Astrocyte of the cerebellum (primary cell): ENCODE data around the gene UBTF.
A peak's percentile ranks its signal among the peaks of the same experiment; 100 is the strongest.

ENCODE experiments used
- DNase-seq: peaks from one replicate; pipeline ENCODE4 v3.0.0-alpha.2; 2011; ENCODE audit warnings: low read depth
- H3K4me3 ChIP-seq: 2 replicates; pipeline ENCODE4 v1.5.1; 2011; ENCODE audit warnings: mild to moderate bottlenecking, low read depth, low read length, moderate library complexity
- in situ Hi-C: cut with HindIII; loops from 2 replicates; pipeline ENCODE4 v1.10.0; 2017; ENCODE audit warnings: low sequenced_read_pairs
- TF ChIP-seq, protein P1 (sequence below): IDR thresholded peaks from 2 replicates; pipeline ENCODE4 v1.5.1; 2012; ENCODE audit warnings: low read length, low read depth, moderate library complexity, mild to moderate bottlenecking; ENCODE audit errors: missing control alignments

UBTF gene

DNA sequence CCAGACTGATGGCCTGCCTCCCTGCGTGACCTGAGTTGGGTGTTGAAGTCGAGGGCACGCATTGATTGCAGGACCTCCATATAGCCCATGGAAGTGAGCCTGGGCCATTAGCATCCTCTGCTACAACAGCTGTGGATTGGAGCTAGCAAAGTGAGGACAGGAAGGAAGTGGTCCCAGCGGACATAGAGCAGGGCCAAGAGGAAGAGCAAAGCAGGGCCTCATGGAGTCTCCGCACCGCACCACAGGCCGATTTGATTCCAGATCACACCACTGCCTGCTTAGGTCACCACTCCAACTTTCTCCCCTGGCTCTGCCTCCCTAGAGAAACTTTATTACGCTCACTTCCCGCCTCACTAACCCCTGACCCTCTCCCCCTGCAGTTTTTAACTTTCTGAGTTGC lies 10.7 kb upstream of the UBTF start:
- TF ChIP-seq, protein P1, sequence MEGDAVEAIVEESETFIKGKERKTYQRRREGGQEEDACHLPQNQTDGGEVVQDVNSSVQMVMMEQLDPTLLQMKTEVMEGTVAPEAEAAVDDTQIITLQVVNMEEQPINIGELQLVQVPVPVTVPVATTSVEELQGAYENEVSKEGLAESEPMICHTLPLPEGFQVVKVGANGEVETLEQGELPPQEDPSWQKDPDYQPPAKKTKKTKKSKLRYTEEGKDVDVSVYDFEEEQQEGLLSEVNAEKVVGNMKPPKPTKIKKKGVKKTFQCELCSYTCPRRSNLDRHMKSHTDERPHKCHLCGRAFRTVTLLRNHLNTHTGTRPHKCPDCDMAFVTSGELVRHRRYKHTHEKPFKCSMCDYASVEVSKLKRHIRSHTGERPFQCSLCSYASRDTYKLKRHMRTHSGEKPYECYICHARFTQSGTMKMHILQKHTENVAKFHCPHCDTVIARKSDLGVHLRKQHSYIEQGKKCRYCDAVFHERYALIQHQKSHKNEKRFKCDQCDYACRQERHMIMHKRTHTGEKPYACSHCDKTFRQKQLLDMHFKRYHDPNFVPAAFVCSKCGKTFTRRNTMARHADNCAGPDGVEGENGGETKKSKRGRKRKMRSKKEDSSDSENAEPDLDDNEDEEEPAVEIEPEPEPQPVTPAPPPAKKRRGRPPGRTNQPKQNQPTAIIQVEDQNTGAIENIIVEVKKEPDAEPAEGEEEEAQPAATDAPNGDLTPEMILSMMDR, result no peak
- in situ Hi-C loops, result no loop called here
- no peak for DNase-seq

DNA sequence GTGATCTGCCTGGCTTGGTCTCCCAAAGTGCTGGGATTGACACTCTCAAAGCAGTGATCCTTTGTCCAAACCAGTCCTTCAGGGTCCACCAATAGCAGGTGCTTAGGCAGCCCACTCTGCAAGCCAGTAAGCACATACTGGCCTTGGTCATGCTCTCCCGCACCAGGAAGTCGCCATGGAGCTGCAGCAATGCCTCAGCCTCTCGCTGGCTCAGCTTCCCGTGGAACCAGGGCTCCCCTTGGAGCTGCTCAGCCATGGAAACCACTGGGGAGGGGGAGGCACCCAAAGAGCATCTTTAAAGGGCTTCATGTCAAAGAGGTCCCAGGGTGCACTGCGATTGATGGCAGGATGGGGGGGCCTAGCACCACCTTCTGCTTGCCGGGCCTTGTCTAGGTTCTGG lies 9.6 kb upstream of the UBTF start:
- TF ChIP-seq, protein P1, result no peak
- DNase-seq, result no peak
- in situ Hi-C loops, result no loop called here
- no peak overlapping the region for H3K4me3 ChIP-seq

More for the DNA sequence above, 10.7 kb upstream of the UBTF start:
- no peak overlapping the region for H3K4me3 ChIP-seq

DNA sequence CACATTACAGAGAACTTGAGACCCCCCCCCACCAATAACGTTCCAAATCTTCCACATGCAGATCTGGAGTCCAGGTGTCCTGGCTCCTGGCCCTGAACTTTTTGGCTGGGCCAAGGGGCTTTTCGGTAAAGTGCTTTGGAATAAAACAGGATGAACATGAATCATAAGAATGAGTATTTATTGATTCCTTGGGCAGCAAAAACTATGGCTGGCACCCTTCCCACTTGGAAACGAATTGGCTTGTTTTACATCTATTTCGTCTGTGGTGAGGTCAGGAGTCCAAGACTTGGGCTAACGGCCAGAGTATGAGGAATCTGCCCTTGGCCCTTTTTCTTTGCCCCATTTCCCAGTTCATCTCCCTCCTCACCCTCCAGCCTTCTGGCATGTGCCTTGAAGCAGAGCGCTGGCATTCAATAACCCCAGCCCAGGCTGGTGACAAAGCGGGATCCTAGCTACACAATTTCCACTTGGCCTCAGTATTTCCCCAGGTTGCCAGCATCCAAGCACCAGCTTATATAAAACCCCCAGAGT lies 4.1 kb upstream of the UBTF start:
- peak; percentile 65 for DNase-seq
- no peak overlapping the region for H3K4me3 ChIP-seq
- in situ Hi-C loops, result no loop called here
- TF ChIP-seq, protein P1, result no peak

DNA sequence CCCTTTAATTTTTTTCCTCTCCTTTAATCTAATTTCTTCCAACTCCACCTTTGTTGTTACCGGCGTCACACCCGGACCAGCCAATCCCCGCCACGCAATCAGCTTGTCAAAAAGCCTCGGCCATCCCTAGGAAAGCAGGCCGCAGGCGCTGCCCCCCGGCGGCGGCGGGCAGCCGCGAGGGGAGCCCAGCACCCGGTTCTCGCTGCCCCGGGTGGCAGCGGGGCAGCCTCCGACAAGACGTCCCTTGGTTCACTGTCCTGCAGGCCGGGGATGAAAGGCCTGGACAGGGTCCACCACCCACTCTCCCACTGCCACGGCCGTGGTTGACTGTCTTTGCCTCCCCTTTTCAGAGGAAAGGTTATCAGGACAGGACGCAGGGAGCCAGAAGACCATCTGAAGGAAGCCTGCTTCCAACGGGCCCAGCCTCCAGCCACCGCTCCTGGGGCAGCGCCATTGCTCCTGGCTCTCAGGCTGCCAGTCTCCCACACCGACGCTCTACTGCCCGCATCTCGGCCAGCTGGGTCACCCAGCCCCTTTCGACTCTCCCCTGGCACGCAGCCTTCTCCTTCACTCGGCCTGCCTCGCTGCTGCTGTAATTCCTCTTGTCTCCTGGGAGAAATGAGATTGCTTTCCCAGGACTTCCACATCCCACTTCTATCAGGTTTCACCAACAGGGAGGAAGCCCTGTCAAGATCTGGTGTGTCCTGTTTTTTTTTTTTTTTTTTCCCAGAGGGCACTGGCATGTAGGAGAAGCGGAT lies 2.8 kb upstream of the UBTF start:
- TF ChIP-seq, protein P1, result peak; percentile 22
- DNase-seq, result peak; percentile 31
- H3K4me3 ChIP-seq, result peak overlapping the region; percentile 91
- in situ Hi-C loops, result no loop called here

DNA sequence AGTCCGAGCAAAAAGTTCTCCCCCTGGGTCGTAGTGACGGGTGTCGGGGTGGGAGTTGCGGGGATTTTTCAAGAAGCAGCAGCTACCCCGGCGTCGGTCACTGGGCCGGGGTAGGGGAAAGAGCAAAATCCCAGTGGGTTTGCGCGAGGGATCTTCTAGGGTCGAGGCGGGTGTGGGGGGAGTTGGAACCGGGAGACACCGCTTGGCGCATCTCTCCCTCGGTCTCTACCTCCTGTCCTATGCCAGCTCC lies 2.3 kb upstream of the UBTF start:
- TF ChIP-seq, protein P1, result no peak
- in situ Hi-C loops, result no loop called here
- DNase-seq, result no peak
- peak overlapping the region; percentile 91 for H3K4me3 ChIP-seq

DNA sequence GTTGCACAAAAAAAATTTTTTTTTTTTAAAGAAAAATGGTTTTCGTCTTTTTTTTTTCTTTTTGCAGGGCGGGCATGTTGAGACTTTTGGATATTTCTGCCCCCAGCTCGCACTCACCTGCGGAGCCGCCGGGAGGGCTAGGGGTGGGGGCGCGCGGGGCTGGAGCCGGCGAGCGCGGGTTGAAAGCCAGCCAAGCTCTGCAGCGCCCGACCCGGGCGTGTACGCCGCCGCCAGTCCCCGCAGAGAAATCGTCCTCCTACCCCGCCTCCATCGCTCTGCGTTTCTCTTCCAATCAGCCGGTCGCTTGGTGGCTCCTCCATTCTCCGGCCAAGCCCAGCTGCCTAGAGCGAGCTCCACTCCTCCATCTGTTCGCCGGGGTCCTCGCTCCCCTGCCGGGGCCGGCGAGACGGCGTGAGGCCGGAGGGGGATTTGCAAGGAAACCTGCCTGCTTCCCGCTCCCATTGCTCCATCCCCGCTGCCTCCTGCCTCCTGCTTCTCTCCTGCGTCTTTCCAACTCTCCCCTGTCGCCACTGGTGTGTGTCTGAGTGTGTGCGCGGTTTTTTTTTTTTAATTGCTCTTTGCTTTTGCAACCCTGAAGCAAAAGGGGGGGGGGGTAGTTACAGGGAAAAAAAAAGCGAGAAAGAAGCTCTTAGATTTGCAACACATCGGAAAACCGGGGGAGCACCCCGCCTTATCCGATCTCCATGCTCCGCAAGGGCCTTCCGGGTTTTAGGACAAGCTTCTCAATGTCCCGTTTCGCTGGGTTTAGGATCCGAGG lies 1.8 kb upstream of the UBTF start:
- in situ Hi-C loops, result no loop called here
- TF ChIP-seq, protein P1, result no peak
- peak overlapping the region; percentile 91 for H3K4me3 ChIP-seq
- peak; percentile 57 for DNase-seq
